IPS DF 4.7 (cell line): ENCODE data around the gene SLIT3.

Experiments
- DNase-seq: peaks from one replicate; pipeline ENCODE4 v3.0.0-alpha.2; 2013; ENCODE audit warnings: low spot score; ENCODE audit errors: extremely low read depth

The SLIT3 gene

GRCh38 chr5:168773226-168773625, 527.7 kb downstream of the SLIT3 start:
- no peak for DNase-seq

- no peak for DNase-seq
Observed at GRCh38 chr5:168772316-168772961, 528.5 kb downstream of the SLIT3 start.

- DNase-seq = no peak
Observed at GRCh38 chr5:168771678-168772077, 529.3 kb downstream of the SLIT3 start.

GRCh38 chr5:168770996-168771395, 529.9 kb downstream of the SLIT3 start:
- DNase-seq = no peak

- no peak for DNase-seq
Observed at GRCh38 chr5:168770036-168770498, 530.9 kb downstream of the SLIT3 start.

- no peak for DNase-seq
Observed at GRCh38 chr5:168768172-168768571, 532.8 kb downstream of the SLIT3 start.

GRCh38 chr5:168766426-168766700, 534.6 kb downstream of the SLIT3 start:
- DNase-seq = no peak

- DNase-seq = no peak
Observed at GRCh38 chr5:168765551-168766425, 535.2 kb downstream of the SLIT3 start.

GRCh38 chr5:168765086-168765550, 535.8 kb downstream of the SLIT3 start:
- no peak for DNase-seq

GRCh38 chr5:168756453-168757391, 544.2 kb downstream of the SLIT3 start:
- DNase-seq = no peak

GRCh38 chr5:168755548-168756093, 545.3 kb downstream of the SLIT3 start:
- no peak for DNase-seq

- no peak for DNase-seq
Observed at GRCh38 chr5:168753691-168754254, 547.2 kb downstream of the SLIT3 start.

- DNase-seq = no peak
Observed at GRCh38 chr5:168752416-168753190, 548.3 kb downstream of the SLIT3 start.

GRCh38 chr5:168752012-168752411, 548.9 kb downstream of the SLIT3 start:
- DNase-seq = no peak

- DNase-seq = no peak
Observed at GRCh38 chr5:168750926-168751325, 550.0 kb downstream of the SLIT3 start.

GRCh38 chr5:168749391-168750100, 551.4 kb downstream of the SLIT3 start:
- DNase-seq = no peak

GRCh38 chr5:168747987-168748777, 552.8 kb downstream of the SLIT3 start:
- DNase-seq = peak; percentile 62

- no peak for DNase-seq
Observed at GRCh38 chr5:168746893-168747640, 553.9 kb downstream of the SLIT3 start.
